Measurements from ENCODE around the gene LAMA4. TPM values are rescaled to one million over a fixed set of nuclear protein-coding genes. Genes with fewer than 3 reads are reported as not detected.

The LAMA4 gene
- total RNA-seq, 1 experiment from 2014 or later = 58.3 TPM

GRCh38 chr6:112155886-112156285 is 98.5 kb downstream of the LAMA4 start:
- H3K9me3 ChIP-seq (ENCODE audit: insufficient read depth, low read depth) = no peaks in the 10 kb centered on the region
- H3K27ac ChIP-seq = peak overlapping the region; percentile 70
- no peak overlapping the region for H2AFZ ChIP-seq
- H3K27me3 ChIP-seq (ENCODE audit: insufficient read depth, low read depth) = no peaks in the 10 kb centered on the region
- ChIA-PET POLR2A (ENCODE audit: unreplicated experiment) (no interaction called here), CTCF (no interaction called here)
- H3K9me2 ChIP-seq (ENCODE audit: insufficient read depth) = no peaks in the 10 kb centered on the region
- TF ChIP-seq EZH2 (IDR thresholded peaks at IDR 0.05; ENCODE audit: low read depth) = no peak
- TF ChIP-seq CTCF (conservative IDR thresholded peaks at IDR 0.05) = no peak
- H3K4me2 ChIP-seq = no peak overlapping the region
- BruUV-seq (replicated peaks) = no TSS peak
- H3K79me2 ChIP-seq (ENCODE audit: low read depth) = no peaks in the 10 kb centered on the region
- intact Hi-C loops (cut with micrococcal nuclease; ENCODE audit: unreplicated experiment) = no loop called here
- peaks cover 59% of the 10 kb centered on the region for H3F3A ChIP-seq (ENCODE audit: insufficient read depth, low read depth)
- peaks cover 91% of the 10 kb centered on the region for H3K36me3 ChIP-seq (ENCODE audit: low read depth)
- peaks cover 11% of the 10 kb centered on the region for H3K4me1 ChIP-seq (replicated peaks; ENCODE audit: insufficient read depth)
- 0 out of 2 replicates have a peak, but pooled peaks cover 10% of the 10 kb centered on the region for H4K20me1 ChIP-seq (ENCODE audit: insufficient read depth)
- H3K4me3 ChIP-seq = no peak overlapping the region
- DNase-seq = no peak

- no peaks in the 10 kb centered on the region for H3K9me3 ChIP-seq (ENCODE audit: insufficient read depth, low read depth)
- H3K9me2 ChIP-seq (ENCODE audit: insufficient read depth) = no peaks in the 10 kb centered on the region
- peaks cover 90% of the 10 kb centered on the region for H3K36me3 ChIP-seq (ENCODE audit: low read depth)
- H3K4me2 ChIP-seq = no peak overlapping the region; the same call in 1 of the 2 replicates
- H3K4me1 ChIP-seq (replicated peaks; ENCODE audit: insufficient read depth) = peaks cover 11% of the 10 kb centered on the region
- no peak overlapping the region for H3K4me3 ChIP-seq
- DNase-seq = no peak
- no peak overlapping the region for H2AFZ ChIP-seq
- peaks cover 55% of the 10 kb centered on the region for H3F3A ChIP-seq (ENCODE audit: insufficient read depth, low read depth)
- H4K20me1 ChIP-seq (ENCODE audit: insufficient read depth) = 0 out of 2 replicates have a peak, but pooled peaks cover 10% of the 10 kb centered on the region
- intact Hi-C loops (cut with micrococcal nuclease; ENCODE audit: unreplicated experiment) = no loop called here
- no TSS peak for BruUV-seq (replicated peaks)
- no peak for TF ChIP-seq CTCF (conservative IDR thresholded peaks at IDR 0.05)
- TF ChIP-seq EZH2 (IDR thresholded peaks at IDR 0.05; ENCODE audit: low read depth) = no peak
- ChIA-PET CTCF (no interaction called here), POLR2A (ENCODE audit: unreplicated experiment) (interaction anchor here (0.7 kb wide), 1 partner anchor 117 kb away, joined by 4 read pairs; no protein-coding TSS in a partner anchor)
- no peaks in the 10 kb centered on the region for H3K79me2 ChIP-seq (ENCODE audit: low read depth)
- H3K27ac ChIP-seq = peak overlapping the region; percentile 70
- no peaks in the 10 kb centered on the region for H3K27me3 ChIP-seq (ENCODE audit: insufficient read depth, low read depth)
Measured at GRCh38 chr6:112154711-112155110, 99.7 kb downstream of the LAMA4 start.

- ChIA-PET POLR2A (ENCODE audit: unreplicated experiment) (interaction anchor here (0.7 kb wide), 1 partner anchor 116 kb away, joined by 4 read pairs; no protein-coding TSS in a partner anchor), CTCF (no interaction called here)
- Histone ChIP-seq H3K9me3 (ENCODE audit: insufficient read depth, low read depth) (no peaks in the 10 kb centered on the region), H3K4me1 (replicated peaks; ENCODE audit: insufficient read depth) (peaks cover 11% of the 10 kb centered on the region), H3F3A (ENCODE audit: insufficient read depth, low read depth) (peaks cover 55% of the 10 kb centered on the region), H3K27ac (peak overlapping the region; percentile 70), H3K79me2 (ENCODE audit: low read depth) (no peaks in the 10 kb centered on the region), H2AFZ (no peak overlapping the region), H3K27me3 (ENCODE audit: insufficient read depth, low read depth) (no peaks in the 10 kb centered on the region), H3K9me2 (ENCODE audit: insufficient read depth) (no peaks in the 10 kb centered on the region), H3K36me3 (ENCODE audit: low read depth) (peaks cover 90% of the 10 kb centered on the region), H4K20me1 (ENCODE audit: insufficient read depth) (0 out of 2 replicates have a peak, but pooled peaks cover 10% of the 10 kb centered on the region), H3K4me3 (no peak overlapping the region), H3K4me2 (no peak overlapping the region; the same call in 1 of the 2 replicates)
- intact Hi-C loops (cut with micrococcal nuclease; ENCODE audit: unreplicated experiment) = no loop called here
- TF ChIP-seq CTCF (conservative IDR thresholded peaks at IDR 0.05) (no peak), EZH2 (IDR thresholded peaks at IDR 0.05; ENCODE audit: low read depth) (no peak)
- no TSS peak for BruUV-seq (replicated peaks)
- peak in 1 of 2 experiments; percentile 77 for DNase-seq
Measured at GRCh38 chr6:112153926-112154607, 100.3 kb downstream of the LAMA4 start.

Data from PC-9 (cell line).